ENCODE measurements around the gene GRM4.

Gene GRM4

GRCh38 chr6:34142061-34142998 lies 3.6 kb downstream of the GRM4 start:
- no peak for DNase-seq

- no peak for DNase-seq
Observed at GRCh38 chr6:34140075-34140474, 5.8 kb downstream of the GRM4 start.

GRCh38 chr6:34138914-34139510 lies 6.9 kb downstream of the GRM4 start:
- no peak for DNase-seq

- DNase-seq = no peak
Observed at GRCh38 chr6:34138191-34138590, 7.7 kb downstream of the GRM4 start.

- no peak for DNase-seq
Observed at GRCh38 chr6:34135541-34135940, 10.3 kb downstream of the GRM4 start.

GRCh38 chr6:34132486-34133185 lies 13.3 kb downstream of the GRM4 start:
- peak; percentile 32 to 37 for DNase-seq

- DNase-seq = no peak
Observed at GRCh38 chr6:34131326-34132290, 14.3 kb downstream of the GRM4 start.

GRCh38 chr6:34130862-34131261 lies 15.0 kb downstream of the GRM4 start:
- no peak for DNase-seq

GRCh38 chr6:34129753-34130152 lies 16.1 kb downstream of the GRM4 start:
- no peak for DNase-seq

- no peak for DNase-seq
Observed at GRCh38 chr6:34128045-34128444, 17.8 kb downstream of the GRM4 start.

- no peak for DNase-seq
Observed at GRCh38 chr6:34126419-34126818, 19.5 kb downstream of the GRM4 start.

- DNase-seq = no peak
Observed at GRCh38 chr6:34125939-34126338, 19.9 kb downstream of the GRM4 start.

GRCh38 chr6:34120953-34121675 lies 24.8 kb downstream of the GRM4 start:
- no peak for DNase-seq

- no peak for DNase-seq
Observed at GRCh38 chr6:34115915-34116314, 30.0 kb downstream of the GRM4 start.

- DNase-seq = peak; percentile 7 to 10
Observed at GRCh38 chr6:34115403-34115795, 30.5 kb downstream of the GRM4 start.

- DNase-seq = no peak
Observed at GRCh38 chr6:34114695-34115402, 31.0 kb downstream of the GRM4 start.

- no peak for DNase-seq
Observed at GRCh38 chr6:34113532-34113931, 32.4 kb downstream of the GRM4 start.

GRCh38 chr6:34112126-34112525 lies 33.8 kb downstream of the GRM4 start:
- DNase-seq = no peak

- DNase-seq = no peak
Observed at GRCh38 chr6:34110610-34111009, 35.3 kb downstream of the GRM4 start.

- no peak for DNase-seq
Observed at GRCh38 chr6:34108176-34108575, 37.7 kb downstream of the GRM4 start.

GRCh38 chr6:34106900-34107299 lies 39.0 kb downstream of the GRM4 start:
- no peak for DNase-seq

Data from activated CD4-positive, alpha-beta T cell treated with anti-CD3 and anti-CD28 coated beads, Interleukin-2, amount 50 U/mL, for 48 hours (primary cell).